ENCODE data around the gene CBFA2T2.

The CBFA2T2 gene

DNA sequence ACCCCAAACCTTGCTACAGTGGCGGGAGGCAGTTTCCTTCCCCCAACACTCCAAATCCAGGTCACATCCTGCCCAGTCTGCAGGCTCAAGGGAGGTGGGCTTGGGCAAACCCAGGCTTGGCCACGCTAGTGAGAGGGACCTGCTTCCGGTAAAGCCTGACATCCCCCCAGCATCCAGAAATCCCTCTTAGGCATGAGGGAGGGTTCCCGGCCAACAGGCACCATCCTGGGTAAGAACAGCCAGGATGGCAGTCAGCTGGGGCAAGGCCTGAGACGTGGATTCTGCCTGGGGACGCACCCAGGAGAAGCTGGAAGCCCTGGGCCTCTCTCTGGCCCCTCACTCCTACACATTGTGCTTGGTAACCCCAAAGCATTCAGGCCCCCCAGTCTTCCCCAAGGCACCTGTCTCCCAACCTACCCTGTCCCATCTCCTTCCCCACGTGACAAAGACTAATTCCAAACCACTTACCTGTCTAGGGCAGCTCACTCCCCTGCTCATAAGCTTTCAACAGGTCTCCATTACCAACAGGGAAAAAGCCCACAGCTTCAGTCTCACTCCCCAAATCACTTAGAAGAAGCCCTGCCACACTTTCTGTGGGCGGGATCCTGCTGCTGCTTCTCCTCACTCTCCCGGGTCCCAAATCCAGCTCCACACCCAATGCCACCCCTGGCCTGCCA is 174.3 kb downstream of the CBFA2T2 start:
- TF ChIP-seq, protein P1, sequence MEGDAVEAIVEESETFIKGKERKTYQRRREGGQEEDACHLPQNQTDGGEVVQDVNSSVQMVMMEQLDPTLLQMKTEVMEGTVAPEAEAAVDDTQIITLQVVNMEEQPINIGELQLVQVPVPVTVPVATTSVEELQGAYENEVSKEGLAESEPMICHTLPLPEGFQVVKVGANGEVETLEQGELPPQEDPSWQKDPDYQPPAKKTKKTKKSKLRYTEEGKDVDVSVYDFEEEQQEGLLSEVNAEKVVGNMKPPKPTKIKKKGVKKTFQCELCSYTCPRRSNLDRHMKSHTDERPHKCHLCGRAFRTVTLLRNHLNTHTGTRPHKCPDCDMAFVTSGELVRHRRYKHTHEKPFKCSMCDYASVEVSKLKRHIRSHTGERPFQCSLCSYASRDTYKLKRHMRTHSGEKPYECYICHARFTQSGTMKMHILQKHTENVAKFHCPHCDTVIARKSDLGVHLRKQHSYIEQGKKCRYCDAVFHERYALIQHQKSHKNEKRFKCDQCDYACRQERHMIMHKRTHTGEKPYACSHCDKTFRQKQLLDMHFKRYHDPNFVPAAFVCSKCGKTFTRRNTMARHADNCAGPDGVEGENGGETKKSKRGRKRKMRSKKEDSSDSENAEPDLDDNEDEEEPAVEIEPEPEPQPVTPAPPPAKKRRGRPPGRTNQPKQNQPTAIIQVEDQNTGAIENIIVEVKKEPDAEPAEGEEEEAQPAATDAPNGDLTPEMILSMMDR (conservative IDR thresholded peaks at IDR 0.05) = no peak
- peak overlapping the region; percentile 98 for H3K27ac ChIP-seq

DNA sequence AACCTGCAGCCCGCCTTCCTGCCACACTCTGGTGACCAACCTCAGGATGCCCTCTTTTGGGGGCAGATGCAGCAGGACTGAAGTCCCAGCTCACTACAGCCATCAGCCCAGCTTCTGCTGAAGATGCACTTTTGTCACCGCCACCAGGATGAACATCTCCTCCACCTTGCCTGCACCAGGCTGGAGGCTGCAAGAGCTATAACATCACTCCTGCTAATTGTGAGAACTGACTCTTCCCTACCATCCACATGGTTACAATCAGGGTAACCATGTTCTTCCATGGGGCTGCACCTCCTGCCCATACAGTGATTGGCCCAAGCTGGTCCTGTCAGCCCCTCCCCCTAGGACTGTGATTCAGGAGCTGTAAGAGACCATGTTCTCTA is 174.9 kb downstream of the CBFA2T2 start:
- TF ChIP-seq, protein P1 (conservative IDR thresholded peaks at IDR 0.05) = no peak
- H3K27ac ChIP-seq = peak overlapping the region; percentile 98

DNA sequence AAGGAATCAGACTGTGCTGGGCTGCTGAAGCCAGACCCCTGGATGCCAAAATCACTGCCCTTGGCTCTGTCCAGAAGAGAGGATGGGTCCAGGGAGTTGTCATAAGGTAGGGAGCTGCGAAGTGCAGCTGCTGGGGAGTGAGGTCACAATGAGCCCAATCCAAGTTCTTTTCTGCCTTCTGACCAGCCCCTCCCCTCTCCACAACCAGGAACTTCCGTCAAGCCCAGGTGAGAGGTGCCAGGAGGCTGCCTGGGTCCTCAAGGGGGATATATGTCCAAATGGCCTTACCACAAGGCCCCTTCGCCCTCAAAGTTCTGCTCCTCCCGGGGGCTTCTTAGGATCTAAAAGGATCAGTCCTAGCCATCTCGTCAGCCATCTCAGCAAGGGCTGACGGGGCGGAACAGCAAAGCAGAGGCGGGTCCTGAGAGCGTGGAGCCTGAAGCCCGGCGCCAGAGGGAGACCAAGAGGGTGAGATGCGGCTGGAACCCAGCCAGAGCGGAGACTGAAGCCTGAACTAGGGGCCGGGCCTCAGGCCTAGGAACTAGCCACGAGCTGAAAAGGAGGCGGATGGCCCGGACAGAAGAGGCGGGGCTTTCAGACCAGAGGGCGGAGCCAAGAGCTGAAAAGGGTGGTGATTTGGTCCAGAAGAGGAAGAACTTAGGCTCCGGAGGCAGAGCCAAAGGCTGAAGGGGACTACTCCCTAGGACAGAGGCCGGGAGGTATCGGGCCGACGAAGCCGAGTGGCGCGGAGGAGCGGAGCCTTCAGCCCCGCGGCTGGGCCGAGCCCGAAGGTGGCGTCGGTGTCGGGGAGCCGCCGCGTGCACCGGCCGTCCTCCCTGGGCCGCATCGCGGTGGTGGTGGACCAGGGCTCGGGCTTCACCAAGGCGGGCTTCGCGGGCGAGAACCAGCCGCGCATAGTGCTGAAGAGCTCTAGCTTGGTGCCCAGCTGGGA is 176.7 kb downstream of the CBFA2T2 start, which contains the start of gene ACTL10:
Gene ACTL10 (plus strand): TSS at position 651 of the 952 bp plus-strand sequence. CDS start 555 bp downstream, outside the sequence.
- TF ChIP-seq, protein P1 (conservative IDR thresholded peaks at IDR 0.05) = peak; percentile 54

DNA sequence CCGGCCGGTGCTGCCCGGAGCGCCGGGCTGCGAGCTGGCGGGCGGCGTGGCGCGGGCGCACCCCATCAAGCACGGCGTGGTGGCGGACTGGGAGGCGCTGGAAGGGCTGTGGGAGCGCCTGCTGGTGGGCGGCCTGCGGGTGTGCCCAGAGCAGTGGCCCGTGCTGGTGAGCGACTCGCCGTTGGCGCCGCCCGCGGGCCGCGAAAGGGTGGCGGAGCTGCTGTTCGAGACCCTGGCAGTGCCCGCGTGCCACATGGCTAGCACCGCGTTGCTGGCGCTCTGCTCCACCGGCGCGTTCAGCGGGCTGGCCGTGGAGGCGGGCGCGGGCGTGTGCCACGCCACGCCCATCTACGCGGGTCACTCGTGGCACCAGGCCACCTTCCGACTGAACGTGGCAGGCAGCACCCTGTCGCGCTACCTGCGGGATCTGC is 177.4 kb downstream of the CBFA2T2 start:
- H3K27ac ChIP-seq = peak overlapping the region; percentile 98

More for the DNA sequence above, 176.7 kb downstream of the CBFA2T2 start, which contains the start of gene ACTL10:
- peak within 1 kb of the TSS; percentile 98 for H3K27ac ChIP-seq

DNA sequence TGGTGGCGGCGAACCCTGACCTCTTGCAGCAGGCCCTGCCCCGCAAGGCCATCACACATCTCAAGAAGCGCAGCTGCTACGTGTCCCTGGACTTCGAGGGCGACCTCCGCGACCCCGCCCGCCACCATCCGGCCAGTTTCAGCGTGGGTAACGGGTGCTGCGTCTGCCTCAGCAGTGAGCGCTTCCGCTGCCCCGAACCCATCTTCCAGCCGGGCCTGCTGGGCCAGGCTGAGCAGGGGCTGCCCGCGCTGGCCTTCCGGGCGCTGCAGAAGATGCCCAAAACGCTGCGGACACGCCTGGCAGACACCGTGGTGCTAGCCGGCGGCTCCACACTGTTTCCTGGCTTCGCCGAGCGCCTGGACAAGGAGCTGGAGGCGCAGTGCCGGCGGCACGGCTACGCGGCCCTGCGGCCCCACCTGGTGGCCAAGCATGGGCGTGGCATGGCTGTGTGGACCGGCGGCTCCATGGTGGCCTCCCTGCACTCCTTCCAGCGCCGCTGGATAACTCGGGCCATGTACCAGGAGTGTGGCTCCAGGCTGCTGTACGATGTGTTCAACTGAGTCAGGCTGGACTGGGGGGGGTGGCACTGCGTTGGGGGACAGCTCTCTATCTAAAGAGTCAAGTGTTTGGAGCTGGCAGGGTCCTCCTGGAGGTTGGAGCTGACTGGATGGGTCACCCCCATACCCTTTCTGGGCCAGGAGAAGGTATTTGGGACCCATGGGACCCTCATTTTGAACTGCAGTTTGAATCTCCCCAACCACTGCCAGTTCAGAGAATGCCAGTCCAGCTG is 178.0 kb downstream of the CBFA2T2 start:
- H3K27ac ChIP-seq = peak overlapping the region; percentile 98
- TF ChIP-seq, protein P1 (conservative IDR thresholded peaks at IDR 0.05) = peak; percentile 97

More for the DNA sequence above, 177.4 kb downstream of the CBFA2T2 start:
- TF ChIP-seq, protein P1 (conservative IDR thresholded peaks at IDR 0.05) = no peak

DNA sequence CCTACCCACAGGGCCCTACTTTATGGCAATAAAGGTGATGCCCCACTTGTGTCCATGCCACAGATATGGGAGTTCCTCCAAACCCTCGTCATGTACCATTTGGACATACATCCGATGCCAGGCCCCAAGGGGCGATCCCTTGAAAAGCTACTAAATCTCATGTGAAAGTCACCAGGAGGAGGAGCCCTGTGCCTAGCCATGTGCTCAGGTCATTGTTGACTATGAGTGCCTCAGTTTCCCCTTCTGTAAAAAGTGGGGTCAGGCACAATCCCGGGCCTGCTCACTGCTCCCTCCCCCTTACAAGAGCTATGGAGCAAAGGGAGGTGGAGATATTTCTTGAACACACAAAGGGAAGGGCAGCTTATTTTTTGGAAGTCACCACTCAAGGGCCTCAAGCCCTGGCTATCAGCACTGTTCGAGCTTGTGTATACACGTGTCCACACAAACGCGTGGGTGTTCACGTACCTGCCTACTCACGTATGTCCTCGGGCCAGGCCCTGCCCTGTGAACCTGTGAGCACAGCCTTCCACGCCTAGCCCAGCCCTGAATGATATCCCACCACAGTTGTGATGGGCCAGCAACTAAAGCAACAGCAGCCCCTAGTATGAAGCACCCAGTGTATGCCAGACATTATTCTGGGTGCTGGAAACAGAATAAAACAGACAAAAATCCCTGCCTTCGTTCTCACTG is 178.7 kb downstream of the CBFA2T2 start:
- TF ChIP-seq, protein P1 (conservative IDR thresholded peaks at IDR 0.05) = no peak
- H3K27ac ChIP-seq = peak overlapping the region; percentile 98

All from VCaP (cell line).